HG02571 (cell line): ENCODE measurements around the gene FBXO41.
A peak's percentile ranks its signal among the peaks of the same experiment; 100 is the strongest.

ENCODE experiments used
- ATAC-seq: cut with Tn5 transposase; IDR thresholded peaks from one replicate; pipeline ENCODE4 v1.9.1; 2021; ENCODE audit warnings: mild to moderate bottlenecking, moderate library complexity; ENCODE audit not compliant: unreplicated experiment

FBXO41 gene

DNA sequence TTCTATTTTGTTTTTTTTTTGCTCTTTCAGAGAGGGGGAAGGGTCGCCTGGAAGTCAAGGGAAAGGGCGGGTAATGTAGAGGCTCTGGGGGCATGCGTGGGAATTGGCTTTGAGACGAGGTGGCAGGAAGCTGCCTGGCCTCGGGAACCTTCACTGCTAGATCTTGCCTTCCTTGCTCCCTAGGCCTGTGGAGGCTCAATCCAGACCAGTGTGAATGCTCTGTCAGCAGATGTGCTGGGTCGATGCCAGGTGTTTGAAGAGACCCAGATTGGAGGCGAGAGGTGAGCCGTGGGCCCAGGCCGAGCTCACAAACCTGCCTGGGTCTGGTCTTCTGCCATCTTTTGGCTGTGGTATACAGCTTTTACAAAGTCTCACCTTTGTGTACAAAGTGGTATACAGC is 34.6 kb downstream of the FBXO41 start:
- no peak for ATAC-seq

- no peak for ATAC-seq
Observed at GRCh38 chr2:73246850-73247249, 37.4 kb downstream of the FBXO41 start.

DNA sequence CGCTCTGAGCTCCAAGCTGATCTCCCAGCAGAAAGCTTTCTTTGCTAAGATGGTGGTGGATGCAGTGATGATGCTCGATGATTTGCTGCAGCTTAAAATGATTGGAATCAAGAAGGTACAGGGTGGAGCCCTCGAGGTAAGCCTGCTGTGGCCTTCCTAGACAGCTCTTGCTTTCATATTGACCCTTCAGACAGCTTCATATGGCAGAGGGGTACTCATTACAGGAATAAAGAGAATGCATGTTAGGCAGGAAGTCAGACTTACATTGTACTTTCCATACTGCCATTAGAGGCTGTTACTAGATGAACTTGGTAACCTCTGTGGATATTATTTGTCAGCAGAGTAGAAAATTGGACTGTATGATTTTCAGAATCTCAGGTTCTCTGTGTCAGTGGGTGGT is 39.7 kb downstream of the FBXO41 start:
- ATAC-seq, result no peak

DNA sequence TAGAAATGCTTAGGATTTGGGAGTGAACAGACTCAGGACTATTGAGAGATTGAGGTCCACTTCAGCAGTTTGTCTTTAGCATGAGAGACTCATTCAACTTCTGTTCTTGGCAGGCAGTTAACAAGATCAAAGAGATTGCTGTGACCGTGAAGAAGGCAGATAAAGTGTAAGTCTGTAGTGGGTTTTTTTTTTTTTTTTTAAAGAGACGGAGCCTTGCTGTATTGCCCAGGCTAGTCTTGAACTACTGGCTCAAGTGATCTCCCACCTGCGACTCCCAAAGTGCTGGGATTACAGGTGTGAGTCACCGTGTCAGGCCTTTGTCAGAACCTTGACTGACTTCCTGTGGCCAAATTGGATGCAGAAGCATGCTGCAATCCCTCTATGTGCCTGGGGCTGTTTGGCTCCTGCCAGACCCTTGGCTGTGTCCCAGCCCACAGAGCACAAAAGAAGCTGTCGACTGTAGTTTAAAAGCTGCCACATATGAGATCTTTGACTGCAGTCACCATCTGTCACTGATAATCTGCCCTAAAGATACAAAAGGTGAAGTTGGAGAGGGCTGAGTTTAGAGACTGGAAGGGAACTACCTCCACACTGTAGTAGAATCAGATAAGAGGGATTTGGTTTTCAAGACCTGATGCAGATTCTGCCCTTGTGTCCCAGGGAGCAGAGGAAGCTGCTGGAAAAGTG is 40.3 kb downstream of the FBXO41 start:
- no peak for ATAC-seq

DNA sequence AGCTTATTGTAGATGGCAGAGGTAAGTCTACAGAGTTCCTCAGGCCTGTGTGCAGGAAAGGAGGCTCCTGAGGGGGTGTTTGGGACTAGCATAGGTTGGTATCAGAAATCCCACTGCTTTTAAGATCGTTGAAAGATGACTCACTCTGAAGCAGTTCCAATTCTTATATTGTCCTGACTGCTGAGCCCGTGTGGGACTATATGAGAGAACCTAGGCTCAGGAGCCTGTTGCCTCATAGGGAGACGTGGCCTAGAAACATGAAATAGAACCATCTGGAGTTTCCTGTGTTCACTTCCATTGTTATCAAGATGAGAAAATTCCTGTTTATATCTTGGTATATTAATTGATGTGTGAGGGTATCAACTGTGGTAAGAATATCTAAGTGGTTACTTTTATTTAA is 44.5 kb downstream of the FBXO41 start:
- ATAC-seq, result no peak

DNA sequence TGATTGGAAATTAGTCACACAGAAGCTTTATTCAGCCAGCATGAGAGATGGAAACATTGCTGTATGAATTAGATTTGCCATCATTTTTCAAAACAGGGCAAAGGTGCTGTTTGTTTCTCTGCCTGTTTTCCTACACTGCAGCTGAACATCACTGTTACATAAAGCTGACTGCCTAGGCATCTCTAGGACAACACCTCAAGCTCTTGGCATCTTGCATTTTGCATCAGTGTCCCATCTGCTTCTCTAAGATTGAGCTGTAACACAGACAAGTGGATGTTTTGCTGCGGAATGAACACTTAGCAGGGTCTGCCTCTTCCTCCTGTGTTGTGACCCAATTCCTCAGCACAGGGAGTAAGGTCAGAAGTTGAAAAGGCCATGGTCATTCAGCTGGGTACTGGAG is 45.3 kb downstream of the FBXO41 start:
- no peak for ATAC-seq

GRCh38 chr2:73238149-73238548 is 46.1 kb downstream of the FBXO41 start:
- ATAC-seq, result no peak

DNA sequence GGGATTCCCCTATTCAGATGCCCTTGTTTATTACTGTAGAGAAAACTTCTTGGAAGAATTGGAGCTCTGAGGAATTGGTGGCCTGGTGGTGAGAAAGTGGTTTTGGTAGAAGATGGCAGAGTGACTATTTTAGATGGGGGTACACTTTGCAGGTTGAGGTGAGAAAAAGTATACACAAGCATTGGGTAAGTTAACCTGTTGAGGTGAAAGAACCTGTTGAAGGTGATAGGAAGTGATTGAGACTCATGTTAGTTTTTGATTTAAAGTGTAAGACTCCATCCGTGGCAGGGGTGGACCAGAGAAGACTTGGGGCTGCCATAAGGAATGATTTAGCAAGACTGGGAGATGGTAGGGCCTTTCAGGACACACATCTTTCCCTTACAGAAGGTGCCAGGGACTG is 47.1 kb downstream of the FBXO41 start:
- ATAC-seq, result no peak

- no peak for ATAC-seq
Observed at GRCh38 chr2:73235315-73236028, 48.8 kb downstream of the FBXO41 start.

- peak; percentile 62 for ATAC-seq
Observed at GRCh38 chr2:73233932-73234832, 50.1 kb downstream of the FBXO41 start, which contains the start of gene CCT7. CCT7 (plus strand) TSS chr2:73234308; CDS start chr2:73234379, 71 bp downstream.

GRCh38 chr2:73233154-73233931 is 50.9 kb downstream of the FBXO41 start, which contains the start of gene PRADC1:
PRADC1 (minus strand) TSS chr2:73233239; CDS start chr2:73233160, 79 bp downstream.
- peak; percentile 90 for ATAC-seq

- peak; percentile 4 for ATAC-seq
Observed at GRCh38 chr2:73232403-73233153, 51.7 kb downstream of the FBXO41 start.

GRCh38 chr2:73228631-73229030 is 55.6 kb downstream of the FBXO41 start:
- ATAC-seq, result no peak

GRCh38 chr2:73227086-73227485 is 57.2 kb downstream of the FBXO41 start:
- ATAC-seq, result no peak

DNA sequence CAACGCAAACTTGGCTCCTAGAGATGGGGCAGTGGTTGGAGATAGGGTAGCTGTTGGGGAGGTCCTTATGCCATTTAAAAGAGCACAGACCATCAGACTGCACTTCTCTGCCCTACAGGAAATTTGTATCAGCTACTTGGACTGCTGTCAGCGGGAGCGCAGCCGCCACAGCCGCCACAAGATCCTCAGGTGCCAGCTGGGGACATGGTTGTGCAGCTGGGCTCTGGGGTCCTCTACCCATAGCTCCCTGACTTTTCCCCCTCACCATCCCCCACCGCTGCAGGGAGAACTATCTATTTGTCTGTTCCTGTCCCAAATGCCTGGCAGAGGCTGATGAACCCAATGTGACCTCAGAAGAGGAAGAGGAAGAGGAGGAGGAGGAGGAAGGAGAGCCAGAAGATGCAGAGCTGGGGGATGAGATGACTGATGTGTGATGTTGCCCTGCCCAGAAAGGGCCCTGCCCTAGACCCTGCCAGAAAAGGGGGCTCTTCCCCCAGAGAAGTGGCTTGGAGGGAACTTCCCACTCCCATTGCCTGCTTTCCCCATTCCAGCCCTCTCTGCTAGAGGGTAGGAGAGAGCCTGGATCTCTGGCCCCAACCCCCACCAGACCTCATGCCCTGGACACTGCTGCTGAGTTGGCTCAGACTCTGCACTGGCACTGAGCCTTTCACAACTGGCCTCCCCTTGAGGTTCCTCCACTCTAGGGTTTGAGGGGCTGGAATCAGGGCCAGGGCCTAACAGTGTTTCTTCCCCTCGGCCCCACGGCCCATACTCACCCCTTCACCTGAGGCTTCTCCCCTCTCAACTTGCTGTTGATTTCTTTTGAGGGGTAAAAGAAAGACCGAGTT is 58.5 kb downstream of the FBXO41 start:
- ATAC-seq, result no peak

DNA sequence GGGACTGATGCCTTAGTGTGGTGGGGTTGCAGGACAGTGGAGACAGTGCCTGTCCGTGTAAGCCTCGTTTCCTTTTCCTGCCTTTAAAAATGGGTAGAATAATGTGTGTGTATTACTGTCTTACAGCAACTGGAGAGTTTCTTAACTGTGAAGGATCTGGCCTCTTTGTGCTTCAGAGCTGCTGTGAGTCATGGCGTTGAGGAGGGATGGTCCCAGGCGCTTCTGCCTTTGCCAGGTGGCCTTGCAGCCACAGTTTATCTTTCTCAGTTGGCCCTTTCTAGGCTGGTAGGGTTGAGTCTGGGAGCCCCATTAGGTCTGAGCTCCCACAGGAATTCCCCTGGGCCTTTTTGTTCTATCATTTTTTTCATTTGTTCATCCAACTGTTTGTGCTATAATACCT is 60.5 kb downstream of the FBXO41 start:
- no peak for ATAC-seq

- ATAC-seq, result no peak
Observed at GRCh38 chr2:73218298-73218697, 66.0 kb downstream of the FBXO41 start.

GRCh38 chr2:73217826-73218225 is 66.5 kb downstream of the FBXO41 start:
- ATAC-seq, result no peak

DNA sequence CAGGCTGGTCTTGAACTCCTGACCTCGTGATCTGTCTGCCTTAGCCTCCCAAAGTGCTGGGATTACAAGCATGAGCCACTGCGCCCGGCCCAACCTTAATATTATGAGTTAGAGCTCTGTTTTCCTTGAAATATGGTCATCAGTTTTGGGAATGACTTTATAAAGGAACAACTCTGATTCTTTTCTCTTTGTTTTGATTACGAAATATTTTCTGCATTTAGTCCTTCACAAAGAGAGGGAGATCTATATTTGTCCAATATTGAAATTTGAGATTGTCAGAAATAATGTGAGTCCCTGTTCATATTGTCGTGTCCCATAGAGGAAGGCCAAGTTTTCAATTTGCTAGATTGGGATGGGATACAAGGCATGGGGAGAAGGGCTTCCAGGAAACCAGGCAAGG is 67.1 kb downstream of the FBXO41 start:
- no peak for ATAC-seq
